Measurements from ENCODE around the gene SHC3. TPM values are rescaled to one million over a fixed set of nuclear protein-coding genes. Genes with fewer than 3 reads are reported as not detected.

Gene SHC3
- total and polyA plus RNA-seq, 2 donors (not counting 3 experiments of a cell fraction or from before 2014, with no cell fraction given): 1.0 to 2.0 TPM

DNA sequence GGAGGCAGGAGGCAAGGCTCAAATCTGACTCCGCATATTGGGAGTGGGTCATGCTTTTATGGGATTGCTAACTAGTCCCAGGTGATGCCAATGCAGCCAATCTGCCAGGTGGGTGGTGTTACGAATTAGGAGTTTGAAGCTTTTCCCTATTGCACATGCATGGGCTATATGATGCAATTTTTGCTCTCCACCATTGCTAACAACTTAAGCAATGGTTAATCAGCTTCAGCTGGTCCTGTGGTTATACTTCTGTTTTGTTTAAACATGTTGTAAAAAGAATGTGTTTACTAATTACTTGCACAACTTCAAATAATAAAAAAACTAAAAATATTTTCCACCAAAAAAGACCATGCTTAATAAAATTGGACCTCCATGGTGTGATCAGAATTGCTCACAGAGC lies 55.7 kb downstream of the SHC3 start:
- no peaks in the 10 kb centered on the region for H4K20me1 ChIP-seq (replicated peaks; ENCODE audit: control insufficient read depth, extremely low read depth, insufficient read depth, low read length)
- no peaks in the 10 kb centered on the region for H3K4me1 ChIP-seq (ENCODE audit: control insufficient read depth, extremely low read depth, insufficient read depth, low read length)
- no peaks in the 10 kb centered on the region for H3K27me3 ChIP-seq (ENCODE audit: control insufficient read depth in 2 of 2, insufficient read depth in 2 of 2, low read length in 2 of 2)
- H3K36me3 ChIP-seq (ENCODE audit: control insufficient read depth in 2 of 2, extremely low read depth in 1 of 2, insufficient read depth in 2 of 2, low read length in 2 of 2): no peaks in the 10 kb centered on the region
- TF ChIP-seq, protein P1, sequence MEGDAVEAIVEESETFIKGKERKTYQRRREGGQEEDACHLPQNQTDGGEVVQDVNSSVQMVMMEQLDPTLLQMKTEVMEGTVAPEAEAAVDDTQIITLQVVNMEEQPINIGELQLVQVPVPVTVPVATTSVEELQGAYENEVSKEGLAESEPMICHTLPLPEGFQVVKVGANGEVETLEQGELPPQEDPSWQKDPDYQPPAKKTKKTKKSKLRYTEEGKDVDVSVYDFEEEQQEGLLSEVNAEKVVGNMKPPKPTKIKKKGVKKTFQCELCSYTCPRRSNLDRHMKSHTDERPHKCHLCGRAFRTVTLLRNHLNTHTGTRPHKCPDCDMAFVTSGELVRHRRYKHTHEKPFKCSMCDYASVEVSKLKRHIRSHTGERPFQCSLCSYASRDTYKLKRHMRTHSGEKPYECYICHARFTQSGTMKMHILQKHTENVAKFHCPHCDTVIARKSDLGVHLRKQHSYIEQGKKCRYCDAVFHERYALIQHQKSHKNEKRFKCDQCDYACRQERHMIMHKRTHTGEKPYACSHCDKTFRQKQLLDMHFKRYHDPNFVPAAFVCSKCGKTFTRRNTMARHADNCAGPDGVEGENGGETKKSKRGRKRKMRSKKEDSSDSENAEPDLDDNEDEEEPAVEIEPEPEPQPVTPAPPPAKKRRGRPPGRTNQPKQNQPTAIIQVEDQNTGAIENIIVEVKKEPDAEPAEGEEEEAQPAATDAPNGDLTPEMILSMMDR (IDR thresholded peaks at IDR 0.05; ENCODE audit: extremely low read depth in 1 of 2, insufficient read depth in 1 of 2, low read depth in 1 of 2, low read length in 2 of 2): no peak
- TF ChIP-seq, protein P2, sequence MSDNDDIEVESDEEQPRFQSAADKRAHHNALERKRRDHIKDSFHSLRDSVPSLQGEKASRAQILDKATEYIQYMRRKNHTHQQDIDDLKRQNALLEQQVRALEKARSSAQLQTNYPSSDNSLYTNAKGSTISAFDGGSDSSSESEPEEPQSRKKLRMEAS (IDR thresholded peaks at IDR 0.05; ENCODE audit: insufficient read depth, insufficient read length): no peak
- TF ChIP-seq EZH2 (IDR thresholded peaks at IDR 0.05; ENCODE audit: borderline replicate concordance, low read depth, low read length, severe bottlenecking) (no peak), POLR2A (IDR thresholded peaks at IDR 0.05; ENCODE audit: low read depth, low read length) (no peak), FOS (IDR thresholded peaks at IDR 0.05; ENCODE audit: borderline replicate concordance, insufficient read depth, low read length) (no peak), JUN (IDR thresholded peaks at IDR 0.05; ENCODE audit: borderline replicate concordance, insufficient read depth, insufficient read length, low read depth) (no peak), MYC (IDR thresholded peaks at IDR 0.05; ENCODE audit: low read depth, low read length) (no peak), POLR2AphosphoS5 (IDR thresholded peaks at IDR 0.05; ENCODE audit: insufficient read depth, low read depth, low read length) (no peak)
- no peak overlapping the region for H3K4me3 ChIP-seq (replicated peaks in 1 of 3; ENCODE audit: insufficient read depth in 1 of 3, low read depth in 1 of 3, low read length in 3 of 3)
- intact Hi-C loops (cut with micrococcal nuclease): no loop called here
- no TSS peak for BruUV-seq (replicated peaks)
- dilution Hi-C loops (cut with MboI; ENCODE audit: extremely low pct_ligation_motif_present, low sequenced_read_pairs): no loop called here
- ChIA-PET CTCF (no interaction called here), POLR2A (no interaction called here)
- no peak overlapping the region for H3K9ac ChIP-seq (replicated peaks; ENCODE audit: extremely low read depth, insufficient read depth, low read length)
- no peak for FAIRE-seq
- no peak overlapping the region for H2AFZ ChIP-seq (ENCODE audit: low read depth, low read length)
- no peak overlapping the region for H3K27ac ChIP-seq (ENCODE audit: insufficient read depth, low read depth, low read length)
- no peaks in the 10 kb centered on the region for H3K9me3 ChIP-seq (replicated peaks; ENCODE audit: control insufficient read depth, insufficient read depth, low read length)
- H3K4me2 ChIP-seq (ENCODE audit: insufficient read depth, low read length): no peak overlapping the region
- H3K79me2 ChIP-seq (ENCODE audit: control insufficient read depth, insufficient read depth, low read length): no peaks in the 10 kb centered on the region
- DNase-seq (ENCODE audit: low read depth, low spot score): no peak
- H3K9me1 ChIP-seq (replicated peaks; ENCODE audit: control insufficient read depth, extremely low read depth, insufficient read depth, low read length): no peaks in the 10 kb centered on the region
